ENCODE measurements around the gene PTP4A2. TPM values are rescaled to one million over a fixed set of nuclear protein-coding genes. Genes with fewer than 3 reads are reported as not detected.

PTP4A2 gene
- total and polyA plus RNA-seq, 10 of the 15 experiments (the other 5 are each of a cell fraction or from before 2014, with no cell fraction given) = 180 to 909 (median 375) TPM

DNA sequence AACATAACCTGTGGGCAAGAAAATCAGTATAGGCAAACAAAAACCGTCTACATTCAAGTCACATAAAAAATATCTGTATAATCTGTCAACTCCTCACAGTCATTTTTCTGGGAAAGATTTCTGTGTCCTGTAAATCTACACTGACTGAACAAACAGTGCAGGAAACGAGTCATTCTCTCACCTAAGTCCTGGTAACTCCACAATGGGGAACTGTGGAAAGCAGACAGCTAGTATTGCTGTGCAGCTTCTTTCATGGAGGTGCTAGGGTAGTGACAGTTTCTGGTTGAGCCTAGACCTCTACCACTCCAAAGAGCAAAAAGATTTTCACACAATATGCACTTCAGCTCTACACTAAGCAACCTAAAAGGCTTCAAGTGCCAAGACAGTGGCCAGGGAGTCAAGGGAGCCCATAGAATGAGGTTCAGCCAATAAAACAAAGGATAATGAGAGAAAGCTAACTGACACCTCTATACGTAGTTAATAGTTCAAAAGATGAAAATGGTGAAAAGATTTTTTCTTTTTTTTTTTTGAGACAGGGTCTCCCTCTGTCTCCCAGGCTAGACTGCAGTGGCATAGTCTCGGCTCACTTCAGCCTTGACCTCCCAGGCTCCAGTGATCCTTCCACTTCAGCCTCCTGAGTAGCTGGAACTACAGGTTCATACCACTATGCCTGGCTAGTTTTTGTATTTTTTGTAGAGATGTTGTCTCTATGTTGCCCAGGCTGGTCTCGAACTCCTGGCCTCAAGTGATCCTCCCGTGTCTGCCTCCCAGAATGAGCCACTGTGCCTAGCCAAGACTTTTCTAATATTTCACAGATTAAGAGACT, 5.5 kb downstream of the PTP4A2 start:
- Histone ChIP-seq H3K79me2 (ENCODE audit: control insufficient read depth, insufficient read depth, low read length) (peaks cover 99% of the 10 kb centered on the region), H2AFZ (ENCODE audit: control insufficient read depth, low read depth, low read length) (no peak overlapping the region), H3K27me3 (replicated peaks in 1 of 2; ENCODE audit: control insufficient read depth in 2 of 2, insufficient read depth in 2 of 2, low read length in 1 of 2) (no peaks in the 10 kb centered on the region), H4K20me1 (ENCODE audit: control insufficient read depth, insufficient read depth) (0 out of 2 replicates have a peak, but pooled peaks cover 3% of the 10 kb centered on the region), H3K36me3 (ENCODE audit: control insufficient read depth in 2 of 2, insufficient read depth in 2 of 2, low read length in 1 of 2) (peaks cover 0 to 7% of the 10 kb centered on the region in 2 experiments; a peak in 1 of 4 replicates), H3K4me3 (peak overlapping the region; percentile 84), H3K27ac (ENCODE audit: control insufficient read depth, insufficient read depth) (peak overlapping the region; percentile 93), H3K4me2 (ENCODE audit: control insufficient read depth, insufficient read depth) (peak overlapping the region; percentile 88), H3K9me3 (replicated peaks; ENCODE audit: control insufficient read depth, insufficient read depth, low read length) (no peaks in the 10 kb centered on the region), H3K9ac (ENCODE audit: control insufficient read depth, insufficient read depth, low read length) (peak overlapping the region; percentile 96), H3K4me1 (ENCODE audit: control insufficient read depth, insufficient read depth, low read length) (peaks cover 18% of the 10 kb centered on the region)
- ChIA-PET CTCF (interaction anchor here (0.8 to 15.0 kb wide), 8 partner anchors 10 to 71 kb away, joined by 3 to 565 read pairs (median 6); no protein-coding TSS in a partner anchor), RAD21 (ENCODE audit: unreplicated experiment) (interaction anchor here (0.8 to 4.6 kb wide), 16 partner anchors 9 to 144 kb away, joined by 3 to 79 read pairs (median 6); partner anchors contain the start of genes KHDRBS1 and SPOCD1), SMC1A (ENCODE audit: uncharacterized antibody, unreplicated experiment) (interaction anchor here (0.7 to 4.3 kb wide), 16 partner anchors 7 to 227 kb away, joined by 3 to 98 read pairs (median 4); no protein-coding TSS in a partner anchor), POLR2A (interaction anchor here (0.6 to 4.6 kb wide), 12 partner anchors 10 to 82 kb away, joined by 3 to 59 read pairs (median 4); partner anchors contain the start of gene KHDRBS1)
- peak; percentile 66 for FAIRE-seq
- intact Hi-C loops (cut with micrococcal nuclease; ENCODE audit: unreplicated experiment) (loop anchor here (1.0 to 5.0 kb wide), 2 partner anchors 32 to 115 kb away; partner anchors contain the start of gene SPOCD1), in situ Hi-C loops (cut with MboI) (loop anchor here (10.0 kb wide), 1 partner anchor 1178 kb away; the partner anchor contains the start of gene LAPTM5)
- peak; percentile 57 for ATAC-seq
- WGBS (ENCODE audit: insufficient coverage, insufficient replicate concordance, low lambda C conversion rate, missing lambda C conversion rate) = 15% methylated on average over 6 of the region's 6 CpGs
- BruUV-seq (replicated peaks) = no TSS peak
- no peak for DNase-seq (ENCODE audit: low read depth, low spot score)
- TF ChIP-seq, protein P1, sequence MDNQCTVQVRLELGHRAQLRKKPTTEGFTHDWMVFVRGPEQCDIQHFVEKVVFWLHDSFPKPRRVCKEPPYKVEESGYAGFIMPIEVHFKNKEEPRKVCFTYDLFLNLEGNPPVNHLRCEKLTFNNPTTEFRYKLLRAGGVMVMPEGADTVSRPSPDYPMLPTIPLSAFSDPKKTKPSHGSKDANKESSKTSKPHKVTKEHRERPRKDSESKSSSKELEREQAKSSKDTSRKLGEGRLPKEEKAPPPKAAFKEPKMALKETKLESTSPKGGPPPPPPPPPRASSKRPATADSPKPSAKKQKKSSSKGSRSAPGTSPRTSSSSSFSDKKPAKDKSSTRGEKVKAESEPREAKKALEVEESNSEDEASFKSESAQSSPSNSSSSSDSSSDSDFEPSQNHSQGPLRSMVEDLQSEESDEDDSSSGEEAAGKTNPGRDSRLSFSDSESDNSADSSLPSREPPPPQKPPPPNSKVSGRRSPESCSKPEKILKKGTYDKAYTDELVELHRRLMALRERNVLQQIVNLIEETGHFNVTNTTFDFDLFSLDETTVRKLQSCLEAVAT (IDR thresholded peaks at IDR 0.05) = no peak; the same call in 1 of the 2 replicates
- TF ChIP-seq POU2F2 (IDR thresholded peaks at IDR 0.05; ENCODE audit: borderline replicate concordance, low read depth, low read length) (no peak), FOXK2 (IDR thresholded peaks at IDR 0.05) (no peak), BMI1 (IDR thresholded peaks at IDR 0.05; ENCODE audit: borderline replicate concordance) (no peak), JUNB (IDR thresholded peaks at IDR 0.05) (no peak), ETV6 (conservative IDR thresholded peaks at IDR 0.05 in 1 of 2, IDR thresholded peaks at IDR 0.05 in 1 of 2; ENCODE audit: borderline replicate concordance in 1 of 2, low read depth in 1 of 2) (no peak), MXI1 (IDR thresholded peaks at IDR 0.05; ENCODE audit: low read depth, low read length) (0 out of 2 replicates have a peak, but pooled peaks have one; percentile 24), POLR2AphosphoS2 (IDR thresholded peaks at IDR 0.05; ENCODE audit: low read depth, low read length) (0 out of 2 replicates have a peak, but pooled peaks have one; percentile 21), MEF2B (IDR thresholded peaks at IDR 0.05; ENCODE audit: partially characterized antibody, poor library complexity, severe bottlenecking) (no peak), IKZF2 (IDR thresholded peaks at IDR 0.05) (peak; percentile 69 to 75; a peak in 3 of 4 replicates), HDAC2 (IDR thresholded peaks at IDR 0.05) (no peak), RCOR1 (conservative IDR thresholded peaks at IDR 0.05; ENCODE audit: low read depth, low read length) (no peak), MEF2A (IDR thresholded peaks at IDR 0.05; ENCODE audit: insufficient read depth, low read depth, low read length) (no peak), SPI1 (IDR thresholded peaks at IDR 0.05; ENCODE audit: borderline replicate concordance, insufficient read depth, low read depth, low read length) (peak; percentile 78), CBFB (IDR thresholded peaks at IDR 0.05; ENCODE audit: low read depth) (no peak), NR2F1 (conservative IDR thresholded peaks at IDR 0.05) (no peak), KLF5 (IDR thresholded peaks at IDR 0.05; ENCODE audit: partially characterized antibody) (no peak), YBX1 (IDR thresholded peaks at IDR 0.05) (no peak)
- TF ChIP-seq, protein P2, sequence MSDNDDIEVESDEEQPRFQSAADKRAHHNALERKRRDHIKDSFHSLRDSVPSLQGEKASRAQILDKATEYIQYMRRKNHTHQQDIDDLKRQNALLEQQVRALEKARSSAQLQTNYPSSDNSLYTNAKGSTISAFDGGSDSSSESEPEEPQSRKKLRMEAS (IDR thresholded peaks at IDR 0.05; ENCODE audit: low read depth, low read length) = no peak
- TF ChIP-seq, protein P3, sequence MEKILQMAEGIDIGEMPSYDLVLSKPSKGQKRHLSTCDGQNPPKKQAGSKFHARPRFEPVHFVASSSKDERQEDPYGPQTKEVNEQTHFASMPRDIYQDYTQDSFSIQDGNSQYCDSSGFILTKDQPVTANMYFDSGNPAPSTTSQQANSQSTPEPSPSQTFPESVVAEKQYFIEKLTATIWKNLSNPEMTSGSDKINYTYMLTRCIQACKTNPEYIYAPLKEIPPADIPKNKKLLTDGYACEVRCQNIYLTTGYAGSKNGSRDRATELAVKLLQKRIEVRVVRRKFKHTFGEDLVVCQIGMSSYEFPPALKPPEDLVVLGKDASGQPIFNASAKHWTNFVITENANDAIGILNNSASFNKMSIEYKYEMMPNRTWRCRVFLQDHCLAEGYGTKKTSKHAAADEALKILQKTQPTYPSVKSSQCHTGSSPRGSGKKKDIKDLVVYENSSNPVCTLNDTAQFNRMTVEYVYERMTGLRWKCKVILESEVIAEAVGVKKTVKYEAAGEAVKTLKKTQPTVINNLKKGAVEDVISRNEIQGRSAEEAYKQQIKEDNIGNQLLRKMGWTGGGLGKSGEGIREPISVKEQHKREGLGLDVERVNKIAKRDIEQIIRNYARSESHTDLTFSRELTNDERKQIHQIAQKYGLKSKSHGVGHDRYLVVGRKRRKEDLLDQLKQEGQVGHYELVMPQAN (conservative IDR thresholded peaks at IDR 0.05) = 0 out of 2 replicates have a peak, but pooled peaks have one; percentile 43

Data from GM12878 (cell line).